B cell (primary cell): ENCODE measurements around the gene HDAC9. TPM values are rescaled to one million over a fixed set of nuclear protein-coding genes. Genes with fewer than 3 reads are reported as not detected.

ENCODE experiments used
- ATAC-seq: fragments of 200-7000 bp; cut with Tn5 transposase; one replicate; pipeline ENCODE4 v1.10.0; 2021; ENCODE audit warnings: low read depth, mild to moderate bottlenecking, moderate number of reproducible peaks, moderate library complexity
- CTCF ChIA-PET: fragments of 350-600 bp; sonication (Branson Sonifier 250); formaldehyde crosslinking; loops from one replicate; lab custom pipeline; 2021; ENCODE audit warnings: antibody characterized with exemption, inconsistent platforms; lab: Charles Lee
- POLR2A ChIA-PET: fragments of 350-600 bp; sonication (Branson Sonifier 250); formaldehyde crosslinking; loops from one replicate; lab custom pipeline; 2021; ENCODE audit warnings: antibody characterized with exemption; lab: Charles Lee
- DNase-seq: peaks from one replicate; pipeline ENCODE4 v3.0.0; 2013
- H2AFZ ChIP-seq: 2 replicates; pipeline ENCODE4 v1.6.1; 2012; ENCODE audit warnings: mild to moderate bottlenecking, low read depth, low read length; ENCODE audit not compliant: insufficient read depth, poor library complexity, severe bottlenecking
- H3K27ac ChIP-seq, 2 donors: 1 replicate in 1 of 2; 2 replicates in 1 of 2; pipeline ENCODE4 v1.5.1; 2012 to 2013; ENCODE audit warnings: low read length in 2 of 2, mild to moderate bottlenecking in 2 of 2, moderate library complexity in 1 of 2
- H3K27me3 ChIP-seq, 4 experiments: fragments of 200-600 bp in 1 of 4; sonication (generic) in 1 of 4; replicated peaks in 1 of 4; 1 replicate in 2 of 4; 2 replicates in 2 of 4; pipeline versions ENCODE4 v1.6.1 to v1.7.0; 2013 to 2016; ENCODE audit warnings: low read length in 3 of 4, mild to moderate bottlenecking in 2 of 4, mixed read lengths in 1 of 4, moderate library complexity in 1 of 4; ENCODE audit not compliant: insufficient read depth in 4 of 4, control insufficient read depth in 3 of 4; ENCODE audit errors: control extremely low read depth in 1 of 4
- H3K36me3 ChIP-seq, 2 experiments: replicated peaks in 1 of 2; 1 replicate in 1 of 2; 2 replicates in 1 of 2; pipeline versions ENCODE4 v1.6.1 to v1.7.1; 2013; ENCODE audit warnings: low read length in 1 of 2; ENCODE audit not compliant: insufficient read depth in 2 of 2, control insufficient read depth in 1 of 2; ENCODE audit errors: control extremely low read depth in 1 of 2, extremely low read depth in 1 of 2
- H3K4me1 ChIP-seq, 2 donors: fragments of 200-600 bp in 1 of 2; sonication (generic) in 1 of 2; 1 replicate in 1 of 2; 2 replicates in 1 of 2; pipeline versions ENCODE4 v1.5.1 to v1.6.1; 2013 to 2017; ENCODE audit warnings: low read length in 2 of 2; ENCODE audit not compliant: control insufficient read depth in 2 of 2, insufficient read depth in 2 of 2
- H3K4me2 ChIP-seq: replicated peaks from 2 replicates; pipeline ENCODE3; 2012; ENCODE audit warnings: mild to moderate bottlenecking, low read depth, low read length; ENCODE audit not compliant: poor library complexity, severe bottlenecking
- H3K4me3 ChIP-seq, 5 experiments: fragments of 200-600 bp in 1 of 5; sonication (generic) in 1 of 5; 1 replicate in 3 of 5; 2 replicates in 2 of 5; pipeline versions ENCODE4 v1.5.1 to v1.7.0; 2011 to 2016; ENCODE audit warnings: low read length in 4 of 5, mild to moderate bottlenecking in 4 of 5, low read depth in 2 of 5, control low read depth in 1 of 5, moderate library complexity in 1 of 5; ENCODE audit not compliant: insufficient read depth in 1 of 5; ENCODE audit errors: control extremely low read depth in 1 of 5, extremely low read depth in 1 of 5
- H3K79me2 ChIP-seq: fragments of 200-600 bp; sonication (generic); one replicate; pipeline ENCODE4 v1.6.0; 2016; ENCODE audit warnings: low read length; ENCODE audit not compliant: control insufficient read depth, insufficient read depth
- H3K9ac ChIP-seq: fragments of 200-600 bp; sonication (generic); 2 replicates; pipeline ENCODE4 v1.6.1; 2017; ENCODE audit warnings: mild to moderate bottlenecking, low read length, moderate library complexity
- H3K9me3 ChIP-seq, 3 donors: one replicate each; pipeline versions ENCODE4 v1.6.1 to v1.7.1; 2013; ENCODE audit warnings: low read length in 2 of 3; ENCODE audit not compliant: control insufficient read depth in 2 of 3, insufficient read depth in 1 of 3; ENCODE audit errors: control extremely low read depth in 1 of 3
- H4K20me1 ChIP-seq: 2 replicates; pipeline ENCODE4 v1.6.0; 2012; ENCODE audit warnings: mild to moderate bottlenecking, low read length; ENCODE audit not compliant: insufficient read depth, control insufficient read depth, poor library complexity, severe bottlenecking
- H3K27ac Mint-ChIP-seq: one replicate; pipeline ENCODE4 v1.8.0; 2021; ENCODE audit warnings: mixed read lengths
- H3K27me3 Mint-ChIP-seq: one replicate; pipeline ENCODE4 v1.8.0; 2021; ENCODE audit warnings: mixed read lengths
- H3K4me1 Mint-ChIP-seq: one replicate; pipeline ENCODE4 v1.8.0; 2021; ENCODE audit warnings: mixed read lengths
- H3K4me3 Mint-ChIP-seq: one replicate; pipeline ENCODE4 v1.8.0; 2021; ENCODE audit warnings: mixed read lengths
- H3K9me3 Mint-ChIP-seq: one replicate; pipeline ENCODE4 v1.8.0; 2022; ENCODE audit warnings: mixed read lengths; ENCODE audit not compliant: insufficient read depth
- CTCF ChIP-seq: fragments of 200-600 bp; IDR thresholded peaks from one replicate; pipeline ENCODE4 v1.8.0; 2022; ENCODE audit warnings: antibody characterized with exemption, mild to moderate bottlenecking
- EZH2 ChIP-seq: IDR thresholded peaks from 2 replicates; pipeline ENCODE4 v1.6.1; 2012; ENCODE audit warnings: borderline replicate concordance, low read depth, mild to moderate bottlenecking, moderate library complexity, low read length; ENCODE audit not compliant: insufficient read depth, poor library complexity, severe bottlenecking
- WGBS: methylation state at CpG from one replicate; pipeline ENCODE4 v1.1.5; 2013; ENCODE audit warnings: missing lambda C conversion rate; ENCODE audit not compliant: insufficient coverage; 5-methylcytosine and 5-hydroxymethylcytosine counted together
- intact Hi-C: fragments of 100-400 bp; cut with micrococcal nuclease; formaldehyde crosslinking; loops from one replicate; pipeline ENCODE4 v1.10.0; 2022
- polyA plus RNA-seq: library from polyadenylated mRNA; depleted of rRNA; stranded (reverse); fragments of >200 nt; gene quantifications from 2 replicates; pipeline ENCODE4 v1.2.3, GENCODE V29; 2012
- total RNA-seq, 2 donors: library from RNA; stranded (reverse); fragments of 120-200 nt in 1 of 2; gene quantifications; 1 replicate in 1 of 2; 2 replicates in 1 of 2; pipeline versions ENCODE4 v1.2.3 to v1.2.4, GENCODE V29; 2013 to 2022

Gene HDAC9
- total and polyA plus RNA-seq, 2 donors (not counting 1 experiment from before 2014, with no cell fraction given) = 49.1 to 64.8 TPM

GRCh38 chr7:18941207-18941606 lies 445.7 kb downstream of the HDAC9 start:
- Histone ChIP-seq H3K79me2 (no peaks in the 10 kb centered on the region), H3K36me3 (no peaks in the 10 kb centered on the region), H3K4me1 (no peaks in the 10 kb centered on the region), H3K9ac (no peak overlapping the region), H3K27ac (no peak overlapping the region), H3K27me3 (no peaks in the 10 kb centered on the region), H3K4me2 (no peak overlapping the region), H4K20me1 (no peaks in the 10 kb centered on the region), H3K4me3 (no peak overlapping the region), H2AFZ (no peak overlapping the region), H3K9me3 (no peaks in the 10 kb centered on the region)
- Mint-ChIP-seq H3K27ac (no peak overlapping the region), H3K9me3 (no peaks in the 10 kb centered on the region), H3K27me3 (no peaks in the 10 kb centered on the region), H3K4me1 (no peaks in the 10 kb centered on the region), H3K4me3 (no peak overlapping the region)
- ChIA-PET POLR2A (no interaction called here), CTCF (no interaction called here)
- DNase-seq = no peak
- ATAC-seq = no peak
- intact Hi-C loops = no loop called here
- no peak for TF ChIP-seq EZH2
- no peak for TF ChIP-seq CTCF
- WGBS = 76% methylated on average over 2 of the region's 2 CpGs

- DNase-seq = no peak
- WGBS = 100% methylated on average over 1 of the region's 1 CpG
- TF ChIP-seq CTCF = no peak
- Histone ChIP-seq H3K27me3 (no peaks in the 10 kb centered on the region), H3K36me3 (no peaks in the 10 kb centered on the region), H3K4me3 (no peak overlapping the region), H4K20me1 (no peaks in the 10 kb centered on the region), H3K79me2 (no peaks in the 10 kb centered on the region), H3K4me2 (no peak overlapping the region), H3K4me1 (no peaks in the 10 kb centered on the region), H3K9me3 (no peaks in the 10 kb centered on the region), H2AFZ (no peak overlapping the region), H3K9ac (no peak overlapping the region), H3K27ac (no peak overlapping the region)
- no peaks in the 10 kb centered on the region for H3K4me1 Mint-ChIP-seq
- no peak overlapping the region for H3K4me3 Mint-ChIP-seq
- H3K27me3 Mint-ChIP-seq = no peaks in the 10 kb centered on the region
- intact Hi-C loops = no loop called here
- H3K27ac Mint-ChIP-seq = no peak overlapping the region
- ChIA-PET POLR2A (no interaction called here), CTCF (no interaction called here)
- no peak for ATAC-seq
- H3K9me3 Mint-ChIP-seq = no peaks in the 10 kb centered on the region
These were observed 453.0 kb downstream of the HDAC9 start for GRCh38 chr7:18948521-18948920.
